Thymus (tissue), 14 donors: Measurements from ENCODE around the gene CD6. TPM values are rescaled to one million over a fixed set of nuclear protein-coding genes. Genes with fewer than 3 reads are reported as not detected.

Experiments used
- DNase-seq, 9 donors: peaks; one replicate each; pipeline ENCODE4 v3.0.0-alpha.2; 2013; ENCODE audit warnings: low spot score in 9 of 9, low read depth in 6 of 9, missing footprints in 1 of 9
- H3K27ac ChIP-seq, 2 donors: one replicate each; pipeline ENCODE4 v1.5.1; 2013; ENCODE audit warnings: control low read depth in 1 of 2, low read depth in 1 of 2, low read length in 1 of 2, mild to moderate bottlenecking in 1 of 2, moderate library complexity in 1 of 2
- H3K27me3 ChIP-seq, 2 donors: one replicate each; pipeline ENCODE4 v1.5.1; 2013; ENCODE audit warnings: low read length in 1 of 2; ENCODE audit not compliant: control insufficient read depth in 2 of 2, insufficient read depth in 1 of 2
- H3K36me3 ChIP-seq, 2 donors: one replicate each; pipeline ENCODE4 v1.5.1; 2013; ENCODE audit warnings: low read length in 1 of 2, mild to moderate bottlenecking in 1 of 2, moderate library complexity in 1 of 2; ENCODE audit not compliant: control insufficient read depth in 2 of 2, insufficient read depth in 2 of 2
- H3K4me1 ChIP-seq, 2 donors: one replicate each; pipeline ENCODE4 v1.5.1; 2013; ENCODE audit warnings: low read length in 2 of 2; ENCODE audit not compliant: control insufficient read depth in 2 of 2, insufficient read depth in 2 of 2
- H3K4me3 ChIP-seq, 2 donors: one replicate each; pipeline ENCODE4 v1.5.1; 2013; ENCODE audit warnings: low read length in 2 of 2, control low read depth in 1 of 2, mild to moderate bottlenecking in 1 of 2
- H3K9me3 ChIP-seq, 2 donors: one replicate each; pipeline ENCODE4 v1.5.1; 2013; ENCODE audit warnings: low read length in 1 of 2, mild to moderate bottlenecking in 1 of 2; ENCODE audit not compliant: control insufficient read depth in 2 of 2, insufficient read depth in 1 of 2
- WGBS: extraction: QIAGEN DNeasy Blood & Tissue Kit; methylation state at CpG from one replicate; pipeline ENCODE4 v1.1.7; 2013; 5-methylcytosine and 5-hydroxymethylcytosine counted together
- long read RNA-seq, 10 donors: transcript quantifications; one replicate each; lab custom pipeline, GENCODE V29; 2026
- polyA plus RNA-seq: library from polyadenylated mRNA; stranded (reverse); fragments of 200-250 nt; gene quantifications from one replicate; pipeline ENCODE4 v1.2.3, GENCODE V29; 2013
- total RNA-seq: library from RNA; stranded (reverse); fragments of 120-200 nt; gene quantifications from one replicate; pipeline ENCODE4 v1.2.4, GENCODE V29; 2013
- donor health status: healthy.

CD6 gene, protein sequence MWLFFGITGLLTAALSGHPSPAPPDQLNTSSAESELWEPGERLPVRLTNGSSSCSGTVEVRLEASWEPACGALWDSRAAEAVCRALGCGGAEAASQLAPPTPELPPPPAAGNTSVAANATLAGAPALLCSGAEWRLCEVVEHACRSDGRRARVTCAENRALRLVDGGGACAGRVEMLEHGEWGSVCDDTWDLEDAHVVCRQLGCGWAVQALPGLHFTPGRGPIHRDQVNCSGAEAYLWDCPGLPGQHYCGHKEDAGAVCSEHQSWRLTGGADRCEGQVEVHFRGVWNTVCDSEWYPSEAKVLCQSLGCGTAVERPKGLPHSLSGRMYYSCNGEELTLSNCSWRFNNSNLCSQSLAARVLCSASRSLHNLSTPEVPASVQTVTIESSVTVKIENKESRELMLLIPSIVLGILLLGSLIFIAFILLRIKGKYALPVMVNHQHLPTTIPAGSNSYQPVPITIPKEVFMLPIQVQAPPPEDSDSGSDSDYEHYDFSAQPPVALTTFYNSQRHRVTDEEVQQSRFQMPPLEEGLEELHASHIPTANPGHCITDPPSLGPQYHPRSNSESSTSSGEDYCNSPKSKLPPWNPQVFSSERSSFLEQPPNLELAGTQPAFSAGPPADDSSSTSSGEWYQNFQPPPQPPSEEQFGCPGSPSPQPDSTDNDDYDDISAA
- total RNA-seq = 30.7 TPM
- 74.1 TPM for polyA plus RNA-seq
- long read RNA-seq, donor 1 = 0 reads
- long read RNA-seq, donor 2 = 0 reads
- long read RNA-seq, donor 3, partial matches to known transcripts = 49 of 51 reads
- long read RNA-seq, donor 3, other reads (novel, unspliced or antisense) = 0 of 51 reads
- long read RNA-seq, donor 4, partial matches to known transcripts = 0 of 1 reads
- long read RNA-seq, donor 4, other reads (novel, unspliced or antisense) = 0 of 1 reads
- long read RNA-seq, donor 5, partial matches to known transcripts = 39 of 44 reads
- long read RNA-seq, donor 5, other reads (novel, unspliced or antisense) = 0 of 44 reads
- long read RNA-seq, donor 6, transcript CD6-201 (13 exons, 3,252 nt) = major isoform, 6 of 60 reads
- long read RNA-seq, donor 6, partial matches to known transcripts = 52 of 60 reads
- long read RNA-seq, donor 6, other reads (novel, unspliced or antisense) = 0 of 60 reads
- long read RNA-seq, donor 7 = 0 reads
- long read RNA-seq, donor 8, partial matches to known transcripts = 0 of 1 reads
- long read RNA-seq, donor 8, other reads (novel, unspliced or antisense) = 0 of 1 reads
- long read RNA-seq, donor 9 = 0 reads
- long read RNA-seq, donor 10, partial matches to known transcripts = 19 of 19 reads
- long read RNA-seq, donor 10, other reads (novel, unspliced or antisense) = 0 of 19 reads

DNA sequence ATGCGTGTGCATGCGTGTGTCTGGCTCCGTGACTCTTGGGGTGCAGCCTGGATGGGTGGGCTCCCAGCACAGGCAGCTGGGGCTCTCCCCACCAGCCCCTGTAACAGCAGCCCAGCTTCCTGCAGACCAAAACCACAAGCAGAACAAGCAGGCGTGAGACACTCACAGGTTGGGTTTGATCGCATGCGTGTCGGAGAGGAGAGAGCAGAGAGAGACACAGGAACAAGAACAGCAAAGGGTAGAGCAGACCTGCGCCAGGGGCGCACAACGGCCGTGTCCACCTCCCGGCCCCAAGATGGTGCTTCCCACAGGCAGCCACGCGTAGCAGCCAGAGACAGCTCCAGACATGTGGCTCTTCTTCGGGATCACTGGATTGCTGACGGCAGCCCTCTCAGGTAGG is at the start of gene CD6:
TSS of gene CD6 (plus strand) at position 161 of the 400 bp plus-strand sequence. CDS start at position 347, 186 bp downstream.
- H3K4me3 ChIP-seq = peak within 1 kb of the TSS; percentile 53 to 74
- peak within 1 kb of the TSS; percentile 74 to 85 for H3K27ac ChIP-seq

DNA sequence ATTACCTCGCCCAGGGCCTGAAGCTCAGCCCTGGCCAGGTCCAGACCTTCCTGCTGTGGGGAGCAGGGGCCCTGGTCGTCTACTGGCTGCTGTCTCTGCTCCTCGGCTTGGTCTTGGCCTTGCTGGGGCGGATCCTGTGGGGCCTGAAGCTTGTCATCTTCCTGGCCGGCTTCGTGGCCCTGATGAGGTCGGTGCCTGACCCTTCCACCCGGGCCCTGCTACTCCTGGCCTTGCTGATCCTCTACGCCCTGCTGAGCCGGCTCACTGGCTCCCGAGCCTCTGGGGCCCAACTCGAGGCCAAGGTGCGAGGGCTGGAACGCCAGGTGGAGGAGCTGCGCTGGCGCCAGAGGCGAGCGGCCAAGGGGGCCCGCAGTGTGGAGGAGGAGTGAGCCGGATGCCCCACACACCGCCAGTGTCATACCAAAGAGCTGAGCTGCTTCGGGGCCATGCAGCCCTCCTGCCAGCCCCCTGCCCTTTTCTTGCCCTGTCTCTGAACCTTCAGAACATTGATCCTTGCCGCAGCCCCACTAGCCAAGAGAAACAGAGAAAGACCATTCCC is 49.6 kb upstream of the CD6 start:
- peaks cover 15 to 37% of the 10 kb centered on the region in 2 donors for H3K4me1 ChIP-seq
- 96% methylated on average over 23 of the region's 23 CpGs for WGBS
- DNase-seq = no peak
- H3K4me3 ChIP-seq = no peak overlapping the region
- peaks cover 0 to 7% of the 10 kb centered on the region in 2 donors for H3K9me3 ChIP-seq
- peaks cover 43 to 45% of the 10 kb centered on the region in 2 donors for H3K36me3 ChIP-seq
- H3K27ac ChIP-seq = no peak overlapping the region
- peaks cover 18 to 40% of the 10 kb centered on the region in 2 donors for H3K27me3 ChIP-seq

More for the DNA sequence above, at the start of gene CD6:
- H3K27me3 ChIP-seq = no peaks in the 10 kb centered on the region
- peaks cover 33 to 50% of the 10 kb centered on the region in 2 donors for H3K4me1 ChIP-seq
- peak in 6 of 9 donors; percentile 63 to 90 (median 70) for DNase-seq
- peaks cover 0 to 3% of the 10 kb centered on the region in 2 donors for H3K9me3 ChIP-seq
- 9% methylated on average over 16 of the region's 16 CpGs for WGBS
- peaks cover 0 to 3% of the 10 kb centered on the region in 2 donors for H3K36me3 ChIP-seq

DNA sequence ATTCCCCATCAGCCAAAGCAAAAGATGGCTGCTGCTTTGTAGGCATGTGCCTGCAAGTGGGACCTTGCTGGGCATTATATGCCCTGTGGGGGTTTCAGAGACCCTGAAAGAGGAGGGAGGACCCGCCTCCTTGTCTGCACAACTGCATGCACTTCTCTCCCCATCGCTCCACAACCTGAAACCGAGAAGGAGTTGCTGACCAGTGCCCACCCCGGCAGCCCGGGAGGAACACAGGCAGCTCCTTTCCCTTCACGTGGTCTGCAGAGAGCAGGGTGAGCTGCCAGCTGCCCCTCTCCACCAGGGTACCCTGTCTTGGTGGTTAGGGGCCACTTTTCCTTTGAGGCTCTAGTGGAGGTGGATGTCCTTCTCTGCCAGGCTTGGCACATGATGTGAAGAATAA is 48.6 kb upstream of the CD6 start:
- WGBS = 98% methylated on average over 6 of the region's 6 CpGs
- H3K36me3 ChIP-seq = peaks cover 43 to 45% of the 10 kb centered on the region in 2 donors
- peaks cover 0 to 7% of the 10 kb centered on the region in 2 donors for H3K9me3 ChIP-seq
- H3K4me1 ChIP-seq = peaks cover 7 to 29% of the 10 kb centered on the region in 2 donors
- H3K4me3 ChIP-seq = no peak overlapping the region
- H3K27ac ChIP-seq = no peak overlapping the region
- peaks cover 18 to 50% of the 10 kb centered on the region in 2 donors for H3K27me3 ChIP-seq
- no peak for DNase-seq

GRCh38 chr11:60923326-60923725 is 48.2 kb upstream of the CD6 start:
- 93% methylated on average over 5 of the region's 5 CpGs for WGBS
- H3K27ac ChIP-seq = no peak overlapping the region
- H3K4me3 ChIP-seq = no peak overlapping the region
- H3K4me1 ChIP-seq = peaks cover 7 to 29% of the 10 kb centered on the region in 2 donors
- no peak for DNase-seq
- H3K36me3 ChIP-seq = peaks cover 41 to 43% of the 10 kb centered on the region in 2 donors
- peaks cover 0 to 7% of the 10 kb centered on the region in 2 donors for H3K9me3 ChIP-seq
- H3K27me3 ChIP-seq = peaks cover 18 to 50% of the 10 kb centered on the region in 2 donors

DNA sequence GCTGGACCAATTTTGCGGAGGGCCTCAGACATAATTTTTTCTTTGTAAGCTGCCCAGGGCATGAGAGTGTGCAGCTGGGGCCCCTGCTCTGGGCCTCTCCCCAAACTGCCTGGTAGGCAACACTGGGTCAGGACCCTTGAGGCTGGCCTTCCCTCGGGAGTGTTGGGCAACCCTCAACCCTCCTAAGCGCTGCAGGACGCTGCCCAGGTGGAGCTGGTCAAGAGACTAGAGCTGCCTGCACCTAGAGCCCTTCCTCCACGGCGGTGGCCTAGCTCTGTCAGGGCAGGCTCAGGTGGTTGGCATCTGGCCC is 47.7 kb upstream of the CD6 start:
- peaks cover 7 to 29% of the 10 kb centered on the region in 2 donors for H3K4me1 ChIP-seq
- WGBS = 75% methylated on average over 6 of the region's 6 CpGs

GRCh38 chr11:60924110-60924905 is 47.2 kb upstream of the CD6 start, which contains the start of gene TMEM132A:
Gene TMEM132A, plus strand, starts transcription at chr11:60924460. Its CDS starts 174 bp downstream, at chr11:60924634.
- whole genome bisulfite sequencing = 2% methylated on average over 69 of the region's 69 CpGs
- no peak for DNase-seq
- peak within 1 kb of the TSS; percentile 20 to 49 for H3K4me3 ChIP-seq
- H3K4me1 ChIP-seq = peaks cover 7 to 29% of the 10 kb centered on the region in 2 donors
- no peak within 1 kb of the TSS for H3K27ac ChIP-seq
- H3K27me3 ChIP-seq = peaks cover 18 to 60% of the 10 kb centered on the region in 2 donors
- peaks cover 41% of the 10 kb centered on the region in 2 donors for H3K36me3 ChIP-seq
- H3K9me3 ChIP-seq = peaks cover 0 to 7% of the 10 kb centered on the region in 2 donors

More for the DNA sequence above, 47.7 kb upstream of the CD6 start:
- H3K9me3 ChIP-seq = peaks cover 0 to 7% of the 10 kb centered on the region in 2 donors
- peaks cover 41% of the 10 kb centered on the region in 2 donors for H3K36me3 ChIP-seq
- H3K27me3 ChIP-seq = peaks cover 18 to 54% of the 10 kb centered on the region in 2 donors
- no peak overlapping the region for H3K27ac ChIP-seq
- DNase-seq = no peak
- no peak overlapping the region for H3K4me3 ChIP-seq

DNA sequence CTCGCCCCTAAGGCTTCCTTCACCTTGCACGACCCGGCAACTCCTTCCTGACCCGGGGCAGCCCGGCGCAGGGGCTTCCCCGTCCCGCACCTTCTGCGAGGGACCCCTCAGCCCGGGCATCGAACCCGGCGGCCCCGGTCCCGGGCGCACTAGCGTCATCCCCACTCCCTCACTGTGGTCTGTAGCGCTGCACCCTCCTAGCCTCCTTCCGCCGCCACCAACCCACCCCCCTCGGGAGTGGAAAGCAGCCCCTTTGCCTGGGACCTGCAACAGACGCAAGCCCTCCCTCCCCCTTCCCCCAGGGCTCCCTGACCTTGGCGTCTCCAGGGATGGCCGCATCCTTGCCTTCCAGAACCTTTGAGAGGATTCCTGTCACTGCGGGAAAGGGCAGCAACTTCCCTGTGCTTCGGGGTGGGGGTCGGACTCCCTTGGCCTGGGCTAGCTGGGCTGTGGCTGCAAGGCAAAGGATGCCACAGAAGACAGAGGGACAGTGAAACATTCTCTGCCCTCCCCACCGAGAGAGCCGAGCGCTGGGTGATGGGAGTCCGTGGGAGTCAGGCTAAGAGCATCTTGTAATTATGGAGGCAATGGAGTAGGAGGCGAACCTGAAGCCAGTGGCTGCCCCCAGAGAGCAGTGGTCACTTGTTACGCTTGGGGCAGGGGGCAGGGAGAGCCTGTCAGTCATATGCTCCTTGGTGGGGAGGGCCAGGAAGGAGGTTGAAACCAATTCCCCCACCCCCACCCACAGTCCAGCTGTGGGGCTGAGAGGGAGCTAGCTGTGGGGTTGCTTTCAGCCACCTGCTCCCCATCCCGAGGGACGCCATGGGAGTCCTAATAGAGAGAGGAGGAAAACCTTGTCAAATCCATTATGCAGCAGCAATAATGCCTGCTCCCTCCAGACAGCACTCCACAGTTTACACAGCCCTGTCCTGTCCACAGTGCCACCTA is 46.3 kb upstream of the CD6 start:
- DNase-seq = peak in 1 of 9 donors; percentile 25
- Histone ChIP-seq H3K4me1 (peaks cover 7 to 24% of the 10 kb centered on the region in 2 donors), H3K27ac (no peak overlapping the region), H3K27me3 (peaks cover 18 to 67% of the 10 kb centered on the region in 2 donors), H3K4me3 (peak overlapping the region; percentile 20 to 49), H3K9me3 (peaks cover 0 to 7% of the 10 kb centered on the region in 2 donors), H3K36me3 (peaks cover 32 to 36% of the 10 kb centered on the region in 2 donors)
- 8% methylated on average over 35 of the region's 35 CpGs for WGBS
